Memory B cell (primary cell): ENCODE measurements around the gene RAB43.

ENCODE experiments used
- ATAC-seq: fragments of 150-1000 bp; cut with Tn5 transposase; 2 replicates; pipeline ENCODE4 v1.10.0; 2021; ENCODE audit warnings: low read depth, mild to moderate bottlenecking, moderate library complexity
- DNase-seq, 2 donors: peaks; one replicate each; pipeline ENCODE4 v3.0.0; 2022; ENCODE audit warnings: low spot score in 2 of 2
- H3K27ac Mint-ChIP-seq: one replicate; pipeline ENCODE4 v1.8.0; 2022; ENCODE audit warnings: mild to moderate bottlenecking, moderate library complexity, mixed read lengths
- H3K27me3 Mint-ChIP-seq: one replicate; pipeline ENCODE4 v1.8.0; 2022; ENCODE audit warnings: mixed read lengths
- H3K36me3 Mint-ChIP-seq: one replicate; pipeline ENCODE4 v1.8.0; 2022; ENCODE audit warnings: mild to moderate bottlenecking, mixed read lengths
- H3K4me1 Mint-ChIP-seq: one replicate; pipeline ENCODE4 v1.8.0; 2022; ENCODE audit warnings: mixed read lengths
- H3K4me3 Mint-ChIP-seq: one replicate; pipeline ENCODE4 v1.8.0; 2022; ENCODE audit warnings: mild to moderate bottlenecking, moderate library complexity, mixed read lengths
- H3K9me3 Mint-ChIP-seq: one replicate; pipeline ENCODE4 v1.8.0; 2022; ENCODE audit warnings: mixed read lengths

The RAB43 gene

GRCh38 chr3:129052675-129053074, 68.9 kb downstream of the RAB43 start:
- peaks cover 6% of the 10 kb centered on the region for H3K36me3 Mint-ChIP-seq
- H3K4me3 Mint-ChIP-seq = no peak overlapping the region
- no peak overlapping the region for H3K27ac Mint-ChIP-seq
- peaks cover 6% of the 10 kb centered on the region for H3K4me1 Mint-ChIP-seq
- ATAC-seq = no peak
- peaks cover 6% of the 10 kb centered on the region for H3K9me3 Mint-ChIP-seq
- no peak for DNase-seq
- peaks cover 20% of the 10 kb centered on the region for H3K27me3 Mint-ChIP-seq

- Mint-ChIP-seq H3K27ac (no peak overlapping the region), H3K36me3 (peaks cover 5% of the 10 kb centered on the region), H3K4me3 (no peak overlapping the region), H3K27me3 (peaks cover 17% of the 10 kb centered on the region), H3K9me3 (peaks cover 6% of the 10 kb centered on the region), H3K4me1 (peaks cover 6% of the 10 kb centered on the region)
- no peak for ATAC-seq
- DNase-seq = no peak
Measured at GRCh38 chr3:129051871-129052340, 69.7 kb downstream of the RAB43 start.

- ATAC-seq (no peak), DNase-seq (no peak)
- Mint-ChIP-seq H3K9me3 (peaks cover 6% of the 10 kb centered on the region), H3K4me3 (no peak overlapping the region), H3K27ac (no peak overlapping the region), H3K27me3 (peaks cover 11% of the 10 kb centered on the region), H3K36me3 (peaks cover 5% of the 10 kb centered on the region), H3K4me1 (peaks cover 6% of the 10 kb centered on the region)
Measured at GRCh38 chr3:129050556-129051295, 70.9 kb downstream of the RAB43 start.

GRCh38 chr3:129047553-129047839, 74.1 kb downstream of the RAB43 start:
- peaks cover 10% of the 10 kb centered on the region for H3K36me3 Mint-ChIP-seq
- peaks cover 13% of the 10 kb centered on the region for H3K9me3 Mint-ChIP-seq
- peaks cover 17% of the 10 kb centered on the region for H3K27me3 Mint-ChIP-seq
- H3K4me3 Mint-ChIP-seq = no peak overlapping the region
- ATAC-seq = no peak
- no peak for DNase-seq
- no peaks in the 10 kb centered on the region for H3K4me1 Mint-ChIP-seq
- H3K27ac Mint-ChIP-seq = no peak overlapping the region

GRCh38 chr3:129046732-129047552, 74.7 kb downstream of the RAB43 start:
- Mint-ChIP-seq H3K4me1 (no peaks in the 10 kb centered on the region), H3K27ac (no peak overlapping the region), H3K9me3 (peaks cover 16% of the 10 kb centered on the region), H3K4me3 (no peak overlapping the region), H3K36me3 (peaks cover 13% of the 10 kb centered on the region), H3K27me3 (peaks cover 22% of the 10 kb centered on the region)
- DNase-seq (no peak), ATAC-seq (no peak)

- H3K36me3 Mint-ChIP-seq = peaks cover 13% of the 10 kb centered on the region
- DNase-seq = no peak
- H3K4me1 Mint-ChIP-seq = no peaks in the 10 kb centered on the region
- peak; percentile 29 for ATAC-seq
- H3K4me3 Mint-ChIP-seq = no peak overlapping the region
- peaks cover 26% of the 10 kb centered on the region for H3K27me3 Mint-ChIP-seq
- no peak overlapping the region for H3K27ac Mint-ChIP-seq
- peaks cover 16% of the 10 kb centered on the region for H3K9me3 Mint-ChIP-seq
Measured at GRCh38 chr3:129046037-129046731, 75.4 kb downstream of the RAB43 start.

GRCh38 chr3:129045675-129046036, 75.9 kb downstream of the RAB43 start:
- no peak for DNase-seq
- H3K36me3 Mint-ChIP-seq = peaks cover 13% of the 10 kb centered on the region
- no peaks in the 10 kb centered on the region for H3K4me1 Mint-ChIP-seq
- H3K4me3 Mint-ChIP-seq = no peak overlapping the region
- H3K27ac Mint-ChIP-seq = no peak overlapping the region
- ATAC-seq = peak; percentile 44
- peaks cover 27% of the 10 kb centered on the region for H3K27me3 Mint-ChIP-seq
- H3K9me3 Mint-ChIP-seq = peaks cover 16% of the 10 kb centered on the region

GRCh38 chr3:129040579-129041300, 80.9 kb downstream of the RAB43 start:
- Mint-ChIP-seq H3K36me3 (peaks cover 8% of the 10 kb centered on the region), H3K4me1 (peaks cover 2% of the 10 kb centered on the region), H3K9me3 (peaks cover 10% of the 10 kb centered on the region), H3K27me3 (peaks cover 32% of the 10 kb centered on the region), H3K4me3 (no peak overlapping the region), H3K27ac (no peak overlapping the region)
- DNase-seq = no peak
- ATAC-seq = no peak

GRCh38 chr3:129040039-129040336, 81.6 kb downstream of the RAB43 start:
- DNase-seq (no peak), ATAC-seq (no peak)
- peaks cover 8% of the 10 kb centered on the region for H3K36me3 Mint-ChIP-seq
- H3K27me3 Mint-ChIP-seq = peaks cover 30% of the 10 kb centered on the region
- H3K4me3 Mint-ChIP-seq = no peak overlapping the region
- H3K27ac Mint-ChIP-seq = no peak overlapping the region
- peaks cover 2% of the 10 kb centered on the region for H3K4me1 Mint-ChIP-seq
- peaks cover 10% of the 10 kb centered on the region for H3K9me3 Mint-ChIP-seq

- Mint-ChIP-seq H3K36me3 (peaks cover 8% of the 10 kb centered on the region), H3K9me3 (peaks cover 7% of the 10 kb centered on the region), H3K27ac (no peak overlapping the region), H3K4me3 (no peak overlapping the region), H3K27me3 (peaks cover 30% of the 10 kb centered on the region), H3K4me1 (peaks cover 2% of the 10 kb centered on the region)
- no peak for DNase-seq
- ATAC-seq = no peak
Measured at GRCh38 chr3:129039271-129040038, 82.1 kb downstream of the RAB43 start.

GRCh38 chr3:129038121-129038855, 83.3 kb downstream of the RAB43 start:
- Mint-ChIP-seq H3K36me3 (peaks cover 3% of the 10 kb centered on the region), H3K27me3 (peaks cover 28% of the 10 kb centered on the region), H3K9me3 (peaks cover 7% of the 10 kb centered on the region), H3K4me1 (peaks cover 2% of the 10 kb centered on the region), H3K27ac (no peak overlapping the region), H3K4me3 (no peak overlapping the region)
- DNase-seq (no peak), ATAC-seq (no peak)
